ENCODE results near the gene SIN3B.

SIN3B gene

GRCh38 chr19:16824658-16825311 lies 4.4 kb upstream of the SIN3B start:
- no peak for DNase-seq

DNA sequence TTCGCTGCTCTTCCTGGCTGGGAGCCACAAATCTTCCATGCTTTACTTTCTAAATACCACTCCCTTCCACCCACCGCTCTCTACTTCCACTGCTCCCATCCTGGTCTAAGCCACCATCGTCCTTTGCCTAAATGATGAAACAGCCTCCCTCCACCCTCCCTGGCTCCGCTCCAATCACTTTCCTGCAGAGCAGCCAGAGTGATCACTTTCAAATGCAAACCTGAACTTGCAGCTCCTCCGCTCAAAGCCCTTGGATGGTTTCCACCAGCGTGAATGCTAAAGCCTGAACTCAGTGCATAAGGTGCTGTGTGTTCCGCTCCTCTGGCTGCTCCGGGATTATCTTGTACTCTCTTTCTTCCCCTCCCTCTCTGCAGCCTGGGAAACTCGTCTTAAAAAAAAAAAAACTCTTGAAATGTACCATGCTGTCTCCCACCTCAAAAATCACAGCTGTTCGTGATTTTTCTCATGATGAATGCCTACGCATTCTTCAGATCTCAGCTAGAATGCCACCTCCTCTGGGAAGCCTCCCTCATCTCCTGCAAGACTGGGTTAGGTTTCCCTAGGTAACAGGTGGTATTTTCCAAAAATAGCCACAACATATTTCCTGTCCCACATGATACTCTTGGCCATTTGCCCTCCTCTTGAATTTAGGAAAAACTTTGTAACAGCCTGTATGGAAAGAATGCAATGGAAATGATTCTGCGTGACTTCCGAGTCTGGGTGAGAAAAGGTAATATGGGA lies 3.7 kb upstream of the SIN3B start:
- DNase-seq: no peak

DNA sequence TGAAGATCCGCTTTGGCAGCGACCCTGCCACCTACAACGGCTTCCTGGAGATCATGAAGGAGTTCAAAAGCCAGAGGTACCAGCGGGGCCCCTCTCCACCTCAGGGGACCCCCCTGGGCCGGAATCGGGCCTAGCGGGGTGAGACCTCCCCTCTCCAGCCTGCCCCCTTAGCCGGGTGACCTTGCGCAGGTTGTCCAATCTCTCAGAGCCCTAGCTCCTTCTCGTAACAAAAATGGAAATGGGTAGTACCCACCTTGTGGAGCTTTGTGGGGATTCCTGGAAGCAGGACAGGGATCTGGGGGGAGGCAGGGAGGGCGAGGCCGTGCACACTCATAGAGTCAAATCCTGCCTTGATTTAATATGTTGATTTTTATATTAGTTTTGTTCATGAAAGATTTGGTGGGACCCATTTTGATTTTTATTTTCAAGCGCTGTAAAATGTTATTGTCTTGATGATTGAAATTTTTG lies 658 bp downstream of the SIN3B start:
- no peak for DNase-seq

- DNase-seq: no peak
Measured at GRCh38 chr19:16830679-16831078, 1.5 kb downstream of the SIN3B start.

GRCh38 chr19:16831531-16831930 lies 2.3 kb downstream of the SIN3B start:
- no peak for DNase-seq

DNA sequence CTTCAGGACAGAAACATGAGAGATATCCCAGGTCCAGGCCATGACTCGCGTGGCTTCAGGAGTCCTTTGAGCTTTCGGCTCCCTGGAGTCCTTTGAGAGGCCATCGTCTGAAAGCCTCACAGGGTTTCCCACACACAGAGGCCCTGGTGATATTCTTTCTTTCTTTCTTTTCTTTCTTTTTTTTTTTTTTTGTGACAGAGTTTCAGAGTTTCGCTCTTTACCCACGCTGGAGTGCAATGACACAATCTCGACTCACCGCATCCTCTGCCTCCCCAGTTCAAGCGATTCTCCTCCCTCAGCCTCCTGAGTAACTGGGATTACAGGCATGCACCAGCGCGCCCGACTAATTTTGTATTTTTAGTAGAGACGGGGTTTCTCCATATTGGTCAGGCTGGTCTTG lies 5.5 kb downstream of the SIN3B start:
- no peak for DNase-seq

- DNase-seq: no peak
Measured at GRCh38 chr19:16836115-16837034, 7.2 kb downstream of the SIN3B start.

DNA sequence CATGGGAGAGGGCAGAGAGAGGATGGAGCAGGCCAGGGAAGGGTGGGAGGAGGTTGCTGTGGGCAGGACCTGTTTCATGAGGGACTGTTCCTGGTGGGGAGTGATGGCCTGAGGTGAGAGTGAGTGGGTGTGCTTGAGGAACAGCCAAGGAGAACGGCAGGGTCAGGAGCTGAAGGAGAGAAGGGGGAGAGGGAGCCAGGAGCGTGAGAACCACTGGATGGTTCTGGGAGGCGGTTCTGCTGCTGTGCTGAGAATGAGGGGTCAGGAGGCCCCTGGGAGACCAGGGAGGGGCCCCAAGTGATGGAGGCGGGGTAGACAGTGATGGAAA lies 7.8 kb downstream of the SIN3B start:
- DNase-seq: no peak

DNA sequence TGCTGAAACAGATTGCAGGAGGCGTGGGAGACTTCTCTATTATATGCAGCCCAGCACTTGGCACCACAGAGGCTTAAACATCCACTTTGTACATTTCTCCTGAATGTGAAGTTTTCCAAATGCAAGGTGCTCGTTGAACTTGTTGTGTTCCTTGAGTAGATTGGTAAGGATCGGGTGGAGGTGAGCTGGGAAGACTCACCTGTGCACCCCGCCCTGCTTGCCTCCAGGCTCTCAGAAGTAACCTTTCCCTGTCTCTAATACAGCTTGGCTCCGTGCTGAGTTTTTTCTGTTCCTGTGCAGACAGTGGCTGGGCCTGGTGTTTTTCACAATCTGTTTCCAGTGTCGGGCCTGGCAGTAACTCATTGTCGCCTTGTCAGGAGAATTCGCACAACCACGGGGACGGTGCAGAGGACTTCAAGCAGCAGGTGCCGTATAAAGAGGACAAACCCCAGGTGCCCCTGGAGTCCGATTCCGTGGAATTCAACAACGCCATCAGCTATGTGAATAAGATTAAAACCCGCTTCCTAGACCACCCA lies 12.3 kb downstream of the SIN3B start:
- DNase-seq: no peak

DNA sequence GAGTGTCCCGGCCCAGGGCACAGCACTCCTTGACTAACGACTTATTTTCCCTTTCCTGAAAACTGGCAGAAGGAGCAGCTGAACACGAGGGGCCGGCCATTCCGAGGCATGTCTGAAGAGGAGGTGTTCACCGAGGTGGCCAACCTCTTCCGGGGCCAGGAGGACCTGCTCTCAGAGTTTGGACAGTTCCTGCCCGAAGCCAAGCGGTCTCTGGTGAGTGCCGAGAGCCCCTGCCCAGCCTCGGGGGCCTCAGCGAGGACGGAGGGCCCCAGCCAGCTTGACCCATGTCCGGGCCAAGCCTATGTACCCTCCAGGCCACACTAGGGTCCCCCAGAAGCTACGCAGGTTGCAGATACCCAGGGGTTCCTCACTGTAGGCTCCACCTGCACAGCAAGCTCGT lies 17.7 kb downstream of the SIN3B start:
- no peak for DNase-seq

DNA sequence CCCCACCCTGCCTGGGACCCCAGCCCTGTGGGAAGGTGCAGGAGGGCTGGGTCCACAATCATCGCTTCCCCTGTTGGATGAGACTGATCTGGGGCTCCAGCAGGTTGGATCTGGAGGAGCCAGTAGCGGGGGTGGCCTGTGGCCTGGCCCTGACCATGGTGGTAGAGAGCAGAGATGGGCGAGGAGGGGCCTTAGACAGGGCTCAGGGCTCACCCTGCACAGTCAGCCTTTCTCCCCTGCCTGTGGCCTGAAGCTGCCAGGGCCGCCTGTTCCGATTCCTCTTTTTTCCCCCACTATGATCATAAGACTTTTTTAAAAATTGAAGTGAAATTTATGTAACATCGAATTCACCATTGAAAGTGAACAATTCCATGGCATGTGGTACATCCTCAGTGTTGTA lies 18.2 kb downstream of the SIN3B start:
- no peak for DNase-seq

DNA sequence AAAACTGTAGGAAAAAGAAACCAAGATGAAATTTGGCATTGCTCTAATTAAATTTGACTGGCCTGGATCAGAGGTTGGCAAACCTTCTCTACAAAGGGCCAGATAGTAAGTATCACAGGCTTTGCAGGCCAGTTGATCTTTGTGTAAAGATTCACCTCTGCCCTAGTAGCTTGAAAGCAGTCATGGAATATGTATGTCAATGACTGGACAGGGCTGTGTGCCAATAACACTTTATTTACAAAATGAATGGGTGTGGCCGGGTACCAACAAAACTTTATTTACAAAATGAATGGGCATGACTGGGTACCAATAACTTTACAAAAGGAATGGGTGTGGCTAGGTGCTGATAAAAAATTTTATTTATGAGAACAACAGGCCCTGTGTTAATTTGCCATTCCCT lies 20.0 kb downstream of the SIN3B start:
- no peak for DNase-seq

GRCh38 chr19:16850133-16850532 lies 20.9 kb downstream of the SIN3B start:
- no peak for DNase-seq

- no peak for DNase-seq
Measured at GRCh38 chr19:16851031-16851712, 22.0 kb downstream of the SIN3B start.

- DNase-seq: no peak
Measured at GRCh38 chr19:16853066-16853465, 23.9 kb downstream of the SIN3B start.

DNA sequence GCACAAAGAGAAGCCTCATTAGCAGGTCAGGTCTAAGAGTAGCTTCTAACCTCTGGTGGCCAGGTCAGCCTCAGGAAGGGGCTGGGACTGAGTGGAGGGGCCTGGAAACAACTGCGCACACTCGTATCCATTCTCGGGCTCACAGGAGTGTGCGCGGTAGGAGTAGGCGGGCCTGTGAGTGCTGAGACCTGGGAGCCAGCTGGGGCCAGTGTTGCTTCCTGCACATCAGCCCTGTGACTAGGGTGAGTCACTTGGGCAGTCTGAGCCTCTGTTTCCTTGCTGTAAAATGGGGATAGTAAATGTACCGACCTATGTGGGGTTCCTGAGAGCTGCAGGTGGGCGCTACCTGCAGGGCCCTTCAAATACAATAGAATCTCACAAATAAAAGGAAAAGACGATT lies 26.9 kb downstream of the SIN3B start:
- no peak for DNase-seq

DNA sequence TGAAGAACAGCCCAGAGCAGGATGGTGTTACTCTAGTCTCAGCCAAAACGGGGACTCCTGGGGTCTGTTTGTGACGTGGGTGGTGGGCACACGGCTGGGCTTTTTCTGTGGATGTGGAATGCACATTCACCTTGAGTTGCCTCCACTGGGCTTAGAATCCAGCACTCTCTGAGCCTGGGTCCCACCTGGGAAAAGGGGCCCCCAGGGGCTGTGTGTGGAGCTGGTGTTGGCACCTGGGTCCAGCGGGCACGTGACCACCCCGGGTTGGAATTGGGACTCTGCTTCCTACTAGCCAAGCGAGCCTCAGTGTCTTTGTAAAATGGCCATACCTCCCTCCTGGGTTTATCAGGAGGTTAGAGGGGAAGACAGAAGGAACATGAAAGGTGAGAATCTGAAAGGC lies 30.4 kb downstream of the SIN3B start:
- DNase-seq: no peak

DNA sequence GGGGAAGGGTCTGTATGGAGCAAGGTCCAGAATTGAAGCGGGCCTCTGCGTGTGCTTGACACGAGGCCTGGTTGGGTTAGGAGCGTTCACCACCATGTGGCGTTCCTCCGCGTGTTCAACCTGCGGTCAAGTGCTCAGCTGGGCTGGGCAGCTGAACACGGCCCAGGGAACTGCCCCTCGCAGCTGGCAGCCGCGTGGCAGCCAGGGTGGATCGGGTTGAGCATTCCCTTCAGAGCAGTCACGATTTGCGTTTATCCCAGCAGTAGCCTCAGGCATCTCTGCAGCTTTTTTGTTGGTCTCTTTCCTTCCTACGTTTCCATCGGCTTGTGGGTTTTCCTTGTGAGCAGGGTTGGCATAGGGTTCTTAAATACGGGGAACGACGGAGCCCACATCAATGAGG lies 30.9 kb downstream of the SIN3B start:
- no peak for DNase-seq

DNA sequence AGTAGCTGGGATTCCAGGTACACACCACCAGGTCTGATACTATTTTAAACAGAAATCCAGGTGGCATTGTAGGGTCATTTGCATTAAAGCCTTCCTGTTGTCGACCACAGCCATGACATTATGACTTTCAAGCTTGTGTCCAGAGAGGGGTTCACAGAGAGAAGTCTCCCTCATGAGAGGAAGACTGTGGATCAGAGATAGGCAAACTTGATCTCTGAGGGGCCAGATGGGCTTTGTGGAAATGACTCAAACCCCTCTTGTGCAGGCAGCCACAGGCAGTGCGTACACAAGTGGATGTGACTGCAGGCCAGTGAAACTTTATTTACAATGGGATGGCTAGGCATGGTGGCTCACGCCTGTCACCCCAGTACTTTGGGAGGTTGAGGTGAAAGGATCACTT lies 31.8 kb downstream of the SIN3B start:
- no peak for DNase-seq

DNA sequence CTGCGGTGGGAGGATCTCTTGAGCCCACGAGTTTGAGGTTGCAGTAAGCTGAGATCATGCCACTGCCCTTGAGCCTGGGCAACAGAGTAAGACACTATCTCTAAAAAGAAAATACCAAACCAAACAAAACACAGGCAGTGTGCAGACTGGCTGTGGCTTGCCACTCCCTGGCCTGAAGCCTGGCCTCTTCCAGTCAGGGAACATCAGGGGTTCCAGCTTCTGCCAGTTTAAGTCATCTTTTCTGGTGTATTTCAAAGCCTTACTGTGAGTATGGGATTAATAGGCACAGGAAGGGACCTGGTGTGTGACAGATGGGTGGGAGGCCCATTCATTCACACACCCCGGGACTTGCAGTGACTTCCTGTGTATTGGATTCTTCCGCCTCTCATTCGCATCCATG lies 32.6 kb downstream of the SIN3B start:
- DNase-seq: no peak

GRCh38 chr19:16862826-16863415 lies 33.7 kb downstream of the SIN3B start:
- no peak for DNase-seq

DNA sequence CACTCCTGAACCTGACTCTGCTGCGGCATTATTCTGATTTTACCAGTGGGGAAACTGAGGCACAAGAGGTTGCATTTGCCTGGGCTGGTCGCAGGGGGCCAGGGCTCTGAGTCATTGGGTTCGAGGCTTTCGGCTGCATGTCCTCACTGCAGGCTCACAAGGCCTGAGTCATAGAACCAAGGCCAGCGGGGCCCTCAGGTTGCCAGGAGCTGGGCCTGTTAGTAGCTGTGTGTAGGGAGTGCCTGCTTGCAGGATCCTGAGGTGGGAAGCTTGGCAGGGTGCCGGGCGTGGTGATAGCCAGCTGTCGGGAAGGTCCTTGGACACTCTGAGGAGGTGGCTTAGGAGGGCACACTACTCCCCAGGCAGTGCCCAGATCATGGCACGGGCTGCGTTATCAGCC lies 38.0 kb downstream of the SIN3B start:
- no peak for DNase-seq

Data from activated T-cell treated with anti-CD3 and anti-CD28 coated beads for 4 hours (primary cell).